Karpas-422 (cell line): ENCODE results near the gene CPN1. TPM values are rescaled to one million over a fixed set of nuclear protein-coding genes. Genes with fewer than 3 reads are reported as not detected.
"Not testable (repeated sequence)": the region's sequence is repeated elsewhere in the genome, so short reads cannot be mapped to it uniquely, and the experiment has no call there.

Experiments
- DNase-seq: peaks from one replicate; pipeline ENCODE4 v3.0.0-alpha.2; 2015
- H2AFZ ChIP-seq: fragments of 200-600 bp; sonication (generic); 2 replicates; pipeline ENCODE4 v1.6.1; 2014; ENCODE audit warnings: antibody characterized with exemption, low read length, mixed read lengths
- H3K27ac ChIP-seq: fragments of 200-600 bp; sonication (generic); 2 replicates; pipeline ENCODE4 v1.5.1; 2014; ENCODE audit warnings: mild to moderate bottlenecking, low read length, moderate library complexity
- H3K27me3 ChIP-seq: fragments of 200-600 bp; sonication (generic); 2 replicates; pipeline ENCODE4 v1.6.1; 2014; ENCODE audit warnings: low read length, mixed read lengths
- H3K36me3 ChIP-seq: fragments of 200-600 bp; sonication (generic); 2 replicates; pipeline ENCODE4 v1.6.1; 2014; ENCODE audit warnings: low read length, mixed read lengths; ENCODE audit not compliant: insufficient read depth
- H3K4me1 ChIP-seq: fragments of 200-600 bp; sonication (generic); 2 replicates; pipeline ENCODE4 v1.6.1; 2014; ENCODE audit warnings: mild to moderate bottlenecking, low read length, mixed read lengths
- H3K4me2 ChIP-seq: fragments of 200-600 bp; sonication (generic); 2 replicates; pipeline ENCODE4 v1.6.1; 2014; ENCODE audit warnings: low read length, low read depth, mild to moderate bottlenecking; ENCODE audit not compliant: poor library complexity, severe bottlenecking
- H3K4me3 ChIP-seq: fragments of 200-600 bp; sonication (generic); 2 replicates; pipeline ENCODE4 v1.5.1; 2014; ENCODE audit warnings: mild to moderate bottlenecking, antibody characterized with exemption, low read length, mixed read lengths
- H3K79me2 ChIP-seq: fragments of 200-600 bp; sonication (generic); 2 replicates; pipeline ENCODE4 v1.6.1; 2014; ENCODE audit warnings: mild to moderate bottlenecking, low read length, mixed read lengths
- H3K9ac ChIP-seq: fragments of 200-600 bp; sonication (generic); 2 replicates; pipeline ENCODE4 v1.6.0; 2014; ENCODE audit warnings: low read length
- H3K9me2 ChIP-seq: fragments of 200-600 bp; sonication (generic), shearing (Covaris generic); replicated peaks from 2 replicates; pipeline ENCODE4 v1.6.0; 2014; ENCODE audit warnings: mild to moderate bottlenecking, low read length, moderate library complexity; ENCODE audit not compliant: insufficient read depth
- H3K9me3 ChIP-seq: fragments of 300-700, 200-600 bp; sonication (generic); 2 replicates; pipeline ENCODE4 v1.6.1; 2014; ENCODE audit warnings: low read length, mixed read lengths
- H4K20me1 ChIP-seq: fragments of 200-600 bp; sonication (generic); 2 replicates; pipeline ENCODE4 v1.6.1; 2014; ENCODE audit warnings: mild to moderate bottlenecking, antibody characterized with exemption, low read length, low read depth; ENCODE audit not compliant: insufficient read depth
- total RNA-seq: library from RNA; depleted of rRNA; stranded (reverse); fragments of >200 nt; shearing (Covaris generic); gene quantifications from 2 replicates; pipeline ENCODE4 v1.2.3, GENCODE V29; 2014; ENCODE audit warnings: low replicate concordance; rRNA removed

CPN1 gene
- not detected in 2 replicates for total RNA-seq

GRCh38 chr10:100081075-100082001 is at the start of gene CPN1:
CPN1 (minus strand) TSS chr10:100081869; CDS start chr10:100081625, 244 bp downstream.
- no peak within 1 kb of the TSS for H3K4me3 ChIP-seq
- no peaks in the 10 kb centered on the region for H3K79me2 ChIP-seq
- H3K9me3 ChIP-seq = no peaks in the 10 kb centered on the region
- no peak within 1 kb of the TSS for H3K9ac ChIP-seq
- H2AFZ ChIP-seq = no peak within 1 kb of the TSS
- H3K27me3 ChIP-seq = no peaks in the 10 kb centered on the region
- H4K20me1 ChIP-seq = no peaks in the 10 kb centered on the region
- no peaks in the 10 kb centered on the region for H3K9me2 ChIP-seq
- H3K4me1 ChIP-seq = no peaks in the 10 kb centered on the region
- no peak within 1 kb of the TSS for H3K4me2 ChIP-seq
- H3K27ac ChIP-seq = no peak within 1 kb of the TSS
- no peaks in the 10 kb centered on the region for H3K36me3 ChIP-seq
- DNase-seq = no peak

- Histone ChIP-seq H3K79me2 (no peaks in the 10 kb centered on the region), H3K9me2 (no peaks in the 10 kb centered on the region), H3K4me3 (no peak overlapping the region), H3K9me3 (no peaks in the 10 kb centered on the region), H3K36me3 (no peaks in the 10 kb centered on the region), H4K20me1 (no peaks in the 10 kb centered on the region), H3K27me3 (no peaks in the 10 kb centered on the region), H3K4me2 (no peak overlapping the region), H3K27ac (no peak overlapping the region), H3K9ac (no peak overlapping the region), H3K4me1 (no peaks in the 10 kb centered on the region), H2AFZ (no peak overlapping the region)
- DNase-seq = no peak
These were observed 49.2 kb upstream of the CPN1 start for GRCh38 chr10:100130831-100131230.

- no peaks in the 10 kb centered on the region for H3K9me2 ChIP-seq
- DNase-seq = no peak
- no peaks in the 10 kb centered on the region for H3K79me2 ChIP-seq
- H3K27ac ChIP-seq = no peak overlapping the region
- no peak overlapping the region for H3K9ac ChIP-seq
- H3K4me1 ChIP-seq = no peaks in the 10 kb centered on the region
- no peak overlapping the region for H2AFZ ChIP-seq
- no peaks in the 10 kb centered on the region for H3K9me3 ChIP-seq
- no peak overlapping the region for H3K4me3 ChIP-seq
- H3K4me2 ChIP-seq = no peak overlapping the region
- H3K27me3 ChIP-seq = no peaks in the 10 kb centered on the region
- no peaks in the 10 kb centered on the region for H4K20me1 ChIP-seq
- H3K36me3 ChIP-seq = no peaks in the 10 kb centered on the region
These were observed 47.8 kb upstream of the CPN1 start for GRCh38 chr10:100129424-100129823.

GRCh38 chr10:100128951-100129350 is 47.3 kb upstream of the CPN1 start:
- no peak overlapping the region for H3K4me3 ChIP-seq
- no peaks in the 10 kb centered on the region for H3K36me3 ChIP-seq
- H4K20me1 ChIP-seq = no peaks in the 10 kb centered on the region
- H3K27ac ChIP-seq = no peak overlapping the region
- H3K9me3 ChIP-seq = no peaks in the 10 kb centered on the region
- H2AFZ ChIP-seq = no peak overlapping the region
- H3K27me3 ChIP-seq = no peaks in the 10 kb centered on the region
- H3K9me2 ChIP-seq = no peaks in the 10 kb centered on the region
- no peak overlapping the region for H3K9ac ChIP-seq
- no peak for DNase-seq
- no peaks in the 10 kb centered on the region for H3K79me2 ChIP-seq
- no peak overlapping the region for H3K4me2 ChIP-seq
- H3K4me1 ChIP-seq = no peaks in the 10 kb centered on the region

- H4K20me1 ChIP-seq, H3K9ac ChIP-seq, H3K9me2 ChIP-seq, H3K27me3 ChIP-seq, H3K4me2 ChIP-seq, DNase-seq, H3K4me3 ChIP-seq, H3K4me1 ChIP-seq, H3K9me3 ChIP-seq, H3K36me3 ChIP-seq, H3K27ac ChIP-seq, H2AFZ ChIP-seq, H3K79me2 ChIP-seq: not testable (repeated sequence)
These were observed 43.7 kb upstream of the CPN1 start for GRCh38 chr10:100125335-100125734.

GRCh38 chr10:100124097-100124496 is 42.4 kb upstream of the CPN1 start:
- Histone ChIP-seq H3K79me2 (no peaks in the 10 kb centered on the region), H3K4me1 (no peaks in the 10 kb centered on the region), H2AFZ (no peak overlapping the region), H3K27me3 (no peaks in the 10 kb centered on the region), H4K20me1 (no peaks in the 10 kb centered on the region), H3K9me2 (no peaks in the 10 kb centered on the region), H3K36me3 (no peaks in the 10 kb centered on the region), H3K27ac (no peak overlapping the region), H3K4me2 (no peak overlapping the region), H3K4me3 (no peak overlapping the region), H3K9me3 (no peaks in the 10 kb centered on the region), H3K9ac (no peak overlapping the region)
- no peak for DNase-seq

GRCh38 chr10:100122780-100123179 is 41.1 kb upstream of the CPN1 start:
- Histone ChIP-seq H3K27ac (no peak overlapping the region), H3K27me3 (no peaks in the 10 kb centered on the region), H3K9me2 (no peaks in the 10 kb centered on the region), H3K36me3 (no peaks in the 10 kb centered on the region), H3K4me1 (no peaks in the 10 kb centered on the region), H2AFZ (no peak overlapping the region), H3K9ac (no peak overlapping the region), H3K79me2 (no peaks in the 10 kb centered on the region), H3K4me2 (no peak overlapping the region), H3K4me3 (no peak overlapping the region), H3K9me3 (no peaks in the 10 kb centered on the region), H4K20me1 (no peaks in the 10 kb centered on the region)
- DNase-seq = no peak

GRCh38 chr10:100120550-100120949 is 38.9 kb upstream of the CPN1 start:
- Histone ChIP-seq H3K9me3 (no peaks in the 10 kb centered on the region), H3K4me3 (no peak overlapping the region), H3K9me2 (no peaks in the 10 kb centered on the region), H3K27me3 (no peaks in the 10 kb centered on the region), H3K4me2 (no peak overlapping the region), H3K9ac (no peak overlapping the region), H4K20me1 (no peaks in the 10 kb centered on the region), H3K4me1 (no peaks in the 10 kb centered on the region), H2AFZ (no peak overlapping the region), H3K27ac (no peak overlapping the region), H3K36me3 (no peaks in the 10 kb centered on the region), H3K79me2 (no peaks in the 10 kb centered on the region)
- no peak for DNase-seq
